NCI-H510A treated with DMSO at 0.1 percent for 48 hours (cell line): Measurements from ENCODE around the gene SGMS1.
A peak's percentile ranks its signal among the peaks of the same experiment; 100 is the strongest.
"Not testable (repeated sequence)": the region's sequence is repeated elsewhere in the genome, so short reads cannot be mapped to it uniquely, and the experiment has no call there.

Source experiments
- DNase-seq: peaks from one replicate; lab custom pipeline; 2025; lab: John Stamatoyannopoulos, UW

The SGMS1 gene

DNA sequence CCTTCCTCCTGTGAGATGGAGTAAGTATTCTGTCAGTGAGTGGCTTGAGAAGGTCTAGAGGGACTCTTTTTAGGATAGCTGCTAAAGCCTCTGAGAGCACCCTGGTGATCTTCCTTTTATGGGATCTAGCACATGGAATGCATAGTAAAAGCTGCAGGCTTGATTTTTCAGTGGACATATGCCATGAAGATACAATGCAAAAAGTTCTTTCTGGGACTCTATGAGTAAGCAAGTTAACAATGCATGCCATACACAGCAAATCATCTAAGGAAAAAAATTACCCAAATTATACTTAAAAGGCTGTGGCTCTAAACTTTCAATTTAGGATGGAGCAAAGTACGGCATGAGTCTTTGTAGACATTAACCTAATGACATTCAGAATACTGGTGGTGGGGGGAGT lies 154.5 kb downstream of the SGMS1 start:
- DNase-seq: no peak

DNA sequence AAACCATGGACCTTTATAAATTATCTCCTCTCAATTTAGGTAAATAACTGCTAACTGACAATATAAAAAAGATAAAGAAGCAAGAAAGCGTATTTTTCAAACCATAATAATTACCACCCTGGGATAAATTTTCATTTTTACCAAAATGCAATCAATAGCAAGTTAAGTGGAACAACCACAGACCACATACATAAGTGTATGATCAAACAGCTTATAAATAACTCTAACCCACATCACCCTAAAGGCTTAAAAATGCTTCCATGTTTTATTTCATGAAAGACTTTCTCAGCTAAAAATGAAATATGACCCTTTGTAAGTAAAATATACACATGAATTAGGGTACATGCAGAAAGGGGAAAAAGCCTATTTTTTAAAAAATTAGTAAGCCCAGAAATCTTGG lies 156.5 kb downstream of the SGMS1 start:
- no peak for DNase-seq

DNA sequence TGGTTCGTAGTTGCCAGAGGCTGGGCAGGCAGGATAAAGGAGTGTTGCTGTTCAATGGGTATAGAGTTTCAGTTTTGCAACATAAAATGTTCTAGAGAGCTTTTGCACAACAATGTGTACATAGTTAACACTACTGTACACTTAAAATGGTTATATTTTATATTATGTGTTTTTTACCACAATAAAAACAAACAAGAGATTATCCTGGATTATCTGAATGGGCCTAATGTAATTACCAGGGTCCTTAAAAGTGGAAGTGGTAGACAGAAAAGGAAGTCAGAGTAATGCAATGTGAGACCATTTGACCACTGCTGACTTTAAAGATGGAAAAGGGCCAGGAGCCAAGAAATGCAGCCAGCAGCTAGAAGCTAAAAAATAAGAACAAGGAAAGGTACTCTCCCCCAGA lies 159.7 kb downstream of the SGMS1 start:
- DNase-seq: peak; percentile 1

DNA sequence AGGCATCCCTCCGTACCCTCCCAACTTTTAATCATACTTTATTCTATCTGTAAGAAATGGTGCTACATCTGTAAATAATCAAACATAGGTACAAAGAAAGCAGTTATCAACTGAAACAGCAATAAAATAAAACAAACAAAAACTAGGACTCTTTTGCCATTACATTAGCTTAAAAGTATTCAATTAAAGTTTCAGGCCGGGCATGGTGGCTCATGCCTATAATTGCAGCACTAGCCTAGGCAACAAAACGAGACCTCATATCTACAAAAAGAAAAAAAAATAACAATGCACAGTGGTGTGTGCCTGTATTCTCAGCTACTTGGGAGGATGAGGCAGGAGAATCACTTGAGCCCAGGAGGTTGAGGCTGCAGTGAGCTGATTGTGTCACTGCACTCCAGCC lies 161.9 kb downstream of the SGMS1 start:
- no peak for DNase-seq

DNA sequence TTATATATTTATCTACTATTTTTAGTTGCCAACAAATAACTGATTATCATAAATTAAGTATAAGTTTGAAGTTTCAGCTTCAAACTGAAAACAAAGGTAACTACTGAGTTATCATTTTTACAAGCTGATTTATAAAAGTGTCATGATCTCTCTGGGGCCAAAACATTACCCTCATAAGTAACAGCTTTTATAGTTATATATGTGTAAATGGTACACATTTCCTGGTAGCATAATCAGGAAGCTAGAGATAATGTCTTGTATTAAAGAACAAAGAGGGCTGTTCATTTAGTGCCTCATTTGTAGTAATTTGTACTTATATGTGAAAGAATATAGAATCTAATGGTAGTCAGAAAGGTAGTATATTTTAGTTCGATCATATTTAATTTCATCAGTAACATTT lies 162.6 kb downstream of the SGMS1 start:
- no peak for DNase-seq

DNA sequence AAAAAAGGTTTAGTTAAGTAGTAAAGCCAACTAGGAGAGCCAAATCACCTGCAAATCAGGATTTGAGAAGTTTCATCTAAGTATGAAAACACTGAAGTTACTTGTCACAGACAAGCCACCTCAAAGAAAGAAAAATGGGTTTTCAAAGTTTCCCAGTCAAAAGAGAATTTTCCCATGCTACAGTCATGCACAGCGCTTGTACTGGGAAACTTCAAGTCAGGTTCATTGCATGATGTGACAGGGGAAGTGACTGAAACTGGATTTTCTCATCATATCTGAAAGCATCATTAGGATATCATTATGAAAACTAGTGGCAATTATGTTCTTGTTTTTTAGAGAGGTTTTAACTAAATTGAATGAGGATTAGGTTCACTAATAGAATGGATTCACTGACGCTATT lies 167.0 kb downstream of the SGMS1 start:
- no peak for DNase-seq

DNA sequence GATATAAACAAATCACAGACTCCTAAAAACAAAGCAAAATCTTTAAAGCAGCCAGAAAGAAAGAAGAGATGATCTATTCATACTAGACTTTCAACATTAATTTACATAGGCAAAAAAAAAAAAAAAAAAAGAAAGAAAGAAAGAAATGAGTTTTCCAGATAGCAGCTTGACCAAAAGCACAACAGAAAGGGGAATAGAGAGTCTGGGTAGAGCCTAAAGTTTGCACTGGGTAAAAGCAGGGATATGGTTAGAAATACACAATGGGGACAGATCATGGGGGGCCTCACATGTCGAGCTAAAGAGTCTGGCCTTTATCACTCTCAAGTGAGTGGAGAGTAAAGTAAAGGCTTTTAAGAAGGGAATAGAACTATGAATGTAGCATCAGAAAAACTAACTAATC lies 169.8 kb downstream of the SGMS1 start:
- no peak for DNase-seq

DNA sequence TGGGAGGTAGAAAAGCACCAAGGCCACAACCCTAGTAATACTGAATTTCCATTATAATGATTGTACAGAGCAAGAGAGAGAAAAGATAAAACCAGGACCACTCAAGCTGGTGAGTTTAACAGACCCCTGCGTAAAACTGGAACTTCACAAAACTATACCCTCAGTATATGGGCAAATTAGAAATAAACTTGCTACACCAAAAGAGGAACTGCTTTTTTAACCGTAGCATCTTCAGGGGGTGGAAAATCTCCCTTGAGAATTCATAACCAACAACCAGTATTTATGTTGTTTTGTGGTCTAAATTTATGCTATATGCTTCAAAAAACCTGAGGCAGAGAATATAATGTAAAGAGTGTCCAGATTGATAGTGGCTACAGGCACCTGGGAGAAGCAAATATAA lies 171.2 kb downstream of the SGMS1 start:
- DNase-seq: no peak

DNA sequence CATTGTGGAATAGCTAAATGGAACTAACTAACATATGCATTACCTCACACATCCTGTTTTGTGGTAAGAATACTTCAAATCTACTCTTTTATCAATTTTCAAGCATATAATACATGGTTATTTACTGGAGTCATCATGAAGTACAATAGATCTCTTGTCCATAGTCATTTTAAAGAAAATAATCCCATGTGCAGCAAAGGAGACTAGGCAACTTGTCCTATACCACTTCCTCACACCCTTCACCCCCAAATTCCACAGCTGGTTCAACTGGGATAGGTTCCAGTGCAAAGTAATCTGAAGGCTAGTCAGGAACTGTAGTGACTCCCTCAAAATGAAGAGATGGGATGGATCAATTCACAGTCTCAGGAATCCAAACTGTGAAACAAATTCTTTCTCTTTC lies 176.1 kb downstream of the SGMS1 start:
- no peak for DNase-seq

DNA sequence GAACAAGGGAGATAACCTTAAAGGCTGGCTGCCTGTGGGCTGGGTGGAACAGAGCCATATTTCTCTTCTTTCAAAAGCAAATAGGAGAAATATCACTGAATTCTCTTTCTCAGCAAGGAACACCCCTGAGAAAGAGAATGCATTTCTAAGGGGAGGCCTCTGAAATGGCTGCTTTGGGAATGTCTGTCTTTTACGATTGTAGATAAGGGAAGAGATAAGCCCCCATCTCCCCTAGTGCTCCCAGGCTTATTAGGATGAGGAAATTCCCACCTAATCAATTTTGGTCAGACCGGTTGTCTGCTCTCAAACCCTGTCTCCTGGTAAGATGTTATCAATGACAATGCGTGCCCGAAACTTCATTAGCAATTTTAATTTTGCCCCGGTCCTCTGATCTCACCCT lies 178.0 kb downstream of the SGMS1 start:
- DNase-seq: not testable (repeated sequence)

DNA sequence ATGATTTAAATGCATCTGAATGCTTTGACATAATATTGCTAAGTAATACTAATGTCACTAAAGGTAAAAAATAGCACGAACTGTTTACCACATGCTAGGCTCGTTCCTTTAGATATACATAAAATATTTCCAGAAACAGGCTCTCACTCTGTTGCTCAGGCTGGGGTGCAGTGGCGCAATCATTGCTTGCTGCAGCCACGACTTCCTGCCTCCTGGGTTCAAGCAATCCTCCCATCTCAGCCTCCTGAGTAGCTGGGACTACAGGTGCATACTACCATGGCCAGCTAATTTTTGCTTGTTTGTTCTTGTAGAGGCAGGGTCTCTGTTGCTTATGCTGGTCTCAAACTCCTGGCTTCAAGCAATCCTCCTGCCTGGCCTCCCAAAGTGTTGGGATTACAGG lies 183.3 kb downstream of the SGMS1 start:
- no peak for DNase-seq

DNA sequence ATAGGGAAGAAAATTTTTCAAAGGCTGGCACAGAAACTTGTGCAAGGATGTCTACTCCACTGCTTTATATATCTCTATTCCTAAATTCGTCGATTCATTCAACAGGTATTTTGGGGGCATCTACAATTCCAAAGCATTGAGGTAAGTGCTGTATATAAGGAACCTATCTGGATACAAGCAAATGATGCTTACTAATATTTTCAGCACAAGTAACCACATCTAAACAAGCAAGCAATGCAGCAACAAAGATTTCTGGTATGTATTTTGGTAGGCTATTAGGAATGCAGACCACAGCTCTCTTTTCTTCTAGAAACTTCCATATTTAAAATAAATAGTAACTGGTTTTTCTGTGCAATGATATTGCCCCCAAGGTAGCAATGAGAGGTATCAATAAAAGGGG lies 183.9 kb downstream of the SGMS1 start:
- no peak for DNase-seq

DNA sequence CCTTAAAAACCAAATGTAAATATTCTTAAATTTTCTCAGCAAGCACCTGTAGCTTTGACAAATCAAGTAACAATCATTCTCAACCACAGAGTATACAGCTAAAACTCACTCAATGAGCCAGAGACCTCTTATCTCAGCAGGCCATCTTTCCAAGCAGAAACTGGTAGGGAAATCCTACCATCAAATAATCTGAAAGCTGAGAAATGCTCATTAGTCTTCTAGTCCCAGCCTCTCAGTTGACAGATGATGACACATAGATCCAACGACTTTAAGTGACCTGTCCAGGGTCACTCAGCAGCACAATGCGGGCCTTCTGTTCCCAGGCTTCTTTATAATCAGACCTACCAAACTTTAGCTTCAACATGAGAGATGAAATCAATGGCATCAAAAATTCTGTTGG lies 184.6 kb downstream of the SGMS1 start:
- DNase-seq: no peak

DNA sequence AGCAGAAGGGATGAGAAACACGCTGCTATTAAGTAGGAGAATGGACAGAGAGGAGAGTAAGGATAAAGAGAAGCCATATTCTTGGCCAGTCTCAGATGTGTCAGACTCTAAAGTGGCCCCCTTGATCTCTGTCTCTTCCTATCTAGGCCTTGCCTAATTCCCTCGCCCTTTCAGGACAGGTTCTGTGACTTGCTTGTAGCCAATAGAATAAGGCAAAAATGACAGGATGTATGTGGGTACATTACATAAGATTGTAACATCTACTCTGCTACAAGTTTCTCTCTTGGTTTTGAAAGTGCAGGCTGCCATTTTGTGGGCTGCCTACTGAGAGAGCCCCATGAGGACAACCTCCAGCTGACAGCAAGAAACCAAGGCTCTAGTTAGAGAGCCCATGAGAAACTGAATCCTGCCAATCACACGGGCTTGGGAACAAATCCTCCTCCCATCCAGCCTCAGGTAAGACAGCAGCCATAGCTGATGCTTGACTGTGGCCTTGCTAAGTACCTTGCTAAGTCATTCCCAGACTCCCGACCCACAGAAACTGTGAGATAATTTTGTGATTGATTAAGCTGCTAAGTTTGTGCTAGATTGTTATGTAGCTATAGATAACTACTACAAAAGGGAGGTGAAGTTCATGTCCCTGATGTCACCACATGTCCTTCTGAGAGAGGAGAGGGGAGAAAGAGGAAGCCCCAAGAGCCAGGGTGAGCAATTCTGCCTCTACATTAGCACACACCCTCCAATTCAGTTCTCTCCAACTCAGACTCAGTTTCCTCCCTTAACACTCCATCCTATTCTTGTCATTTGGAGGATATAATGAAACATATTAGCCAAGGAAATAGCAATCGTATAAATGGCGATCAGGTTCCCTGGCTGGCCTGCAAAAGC lies 185.5 kb downstream of the SGMS1 start:
- DNase-seq: no peak

DNA sequence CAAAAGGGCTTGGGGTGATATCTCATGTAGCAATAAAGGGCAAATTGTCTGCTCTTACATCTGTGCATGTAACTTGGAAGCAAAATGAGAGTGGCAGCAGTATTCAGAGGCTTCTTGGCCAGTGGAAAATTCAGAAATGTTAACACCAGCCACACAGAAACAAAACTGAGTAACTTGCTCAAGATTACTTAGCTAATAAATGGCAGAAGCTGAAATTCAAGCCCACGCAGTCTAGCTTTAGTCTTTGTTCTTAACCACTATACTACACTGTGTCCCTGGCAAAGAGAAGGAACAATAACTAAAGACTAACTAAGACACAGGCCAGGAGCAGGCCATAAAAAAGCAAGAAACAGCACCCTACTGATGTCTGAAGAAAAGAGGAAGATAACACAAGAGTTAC lies 186.5 kb downstream of the SGMS1 start:
- DNase-seq: no peak

DNA sequence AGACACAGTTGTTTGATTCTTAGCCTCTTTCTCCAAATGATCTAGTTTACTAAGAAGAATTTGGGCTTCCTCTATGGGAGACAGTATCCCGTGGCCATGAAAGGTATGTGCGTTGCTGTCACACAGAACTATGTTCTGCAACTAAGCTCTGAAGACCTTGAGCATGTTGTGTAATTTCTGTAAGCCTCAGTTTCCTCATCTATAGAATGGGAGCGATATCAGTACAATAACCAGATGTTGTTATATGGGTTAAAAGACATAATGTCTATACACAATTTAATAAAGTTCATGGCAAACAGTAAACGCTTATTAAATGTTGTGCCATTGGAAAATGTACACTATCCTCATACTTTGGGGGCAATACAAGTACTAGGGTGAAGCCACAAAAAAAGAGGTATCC lies 187.0 kb downstream of the SGMS1 start:
- DNase-seq: no peak

DNA sequence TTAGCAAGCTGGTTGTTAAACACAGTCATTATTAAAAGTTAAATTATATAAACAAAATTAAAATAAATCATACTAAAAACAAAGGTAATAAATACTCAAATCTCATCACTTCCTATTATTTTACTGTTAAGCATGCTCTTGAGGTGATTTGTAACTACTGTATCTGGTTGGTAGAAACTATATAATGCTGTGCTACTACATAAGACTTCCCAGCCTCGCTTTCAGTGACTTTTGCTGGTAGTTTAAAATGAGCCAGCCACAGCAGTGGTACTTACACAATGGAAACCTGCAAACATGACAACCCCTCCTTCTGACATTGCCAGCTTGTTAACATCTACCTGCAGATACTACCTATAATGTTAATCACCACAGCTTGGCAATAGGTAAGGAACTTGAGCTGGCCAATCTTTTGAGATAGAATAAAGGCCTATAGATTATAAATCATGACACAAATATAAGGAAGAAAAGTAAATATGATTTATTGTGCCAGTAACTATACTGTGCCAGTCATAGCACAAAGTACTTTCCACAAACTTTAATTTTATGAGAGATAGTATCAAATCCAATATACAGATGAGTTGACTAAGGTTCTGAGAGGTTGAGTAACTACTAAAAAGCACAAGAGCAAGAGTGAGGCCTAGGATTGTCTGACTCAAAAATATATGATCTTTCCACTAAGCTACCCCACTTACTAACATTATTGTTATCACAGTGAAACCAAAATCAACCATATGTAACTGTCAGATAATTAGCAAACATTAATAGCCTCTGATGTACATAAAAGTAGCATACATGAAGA lies 191.3 kb downstream of the SGMS1 start:
- DNase-seq: no peak

DNA sequence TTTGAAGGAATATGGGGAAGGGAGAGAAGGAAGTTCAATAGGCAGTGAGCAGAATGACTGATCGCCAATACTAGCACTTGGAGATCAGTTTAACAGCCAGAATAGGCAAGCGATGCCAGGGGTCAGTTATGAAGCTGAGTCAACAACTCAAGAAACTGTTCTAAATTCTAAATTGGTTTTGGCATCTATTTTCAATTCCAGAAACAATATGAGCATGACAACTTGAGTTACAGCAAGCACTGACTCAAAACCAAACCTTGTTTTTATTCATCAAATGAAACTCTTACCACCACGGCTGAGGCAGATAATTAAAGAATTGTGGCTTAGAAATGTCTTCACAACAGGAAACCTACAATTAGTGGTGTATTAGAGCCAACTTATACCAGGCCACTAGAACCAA lies 192.0 kb downstream of the SGMS1 start:
- no peak for DNase-seq

DNA sequence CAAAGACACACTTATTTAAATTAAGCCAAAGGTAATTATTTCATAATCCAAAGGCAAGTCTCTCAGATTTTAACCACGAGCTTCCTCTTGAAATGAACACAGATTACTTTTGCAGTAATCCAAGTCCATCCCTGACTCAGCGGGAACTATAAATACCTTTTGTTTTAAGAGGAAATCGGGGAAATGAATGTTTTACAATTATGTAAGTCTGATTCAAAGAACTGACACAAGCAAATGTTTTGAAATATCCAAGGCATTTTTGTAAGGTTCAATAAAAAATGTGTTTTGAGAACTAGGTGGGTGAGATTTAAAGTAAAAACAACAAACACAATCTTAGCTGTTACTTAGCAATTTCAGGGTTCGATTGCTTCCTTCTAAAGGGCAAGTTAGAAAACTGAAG lies 192.6 kb downstream of the SGMS1 start:
- DNase-seq: no peak

DNA sequence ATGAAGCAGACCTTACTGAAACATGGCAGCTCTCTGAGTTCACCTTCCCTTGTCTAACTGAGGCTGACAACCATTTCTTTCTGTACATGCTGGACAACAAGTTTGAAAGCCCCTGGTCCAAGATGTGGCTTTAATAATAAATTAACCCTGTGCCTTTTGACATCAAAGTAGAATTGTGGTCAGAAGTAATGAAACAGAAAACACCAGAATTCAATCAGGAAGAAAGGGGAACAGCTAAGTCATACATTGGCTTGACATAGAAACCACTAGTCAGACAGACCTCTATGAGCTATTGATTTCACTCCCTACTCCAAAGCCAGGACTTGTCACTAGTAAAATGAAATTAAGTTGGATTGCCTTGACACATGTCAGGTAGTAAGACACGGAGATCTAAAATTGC lies 197.3 kb downstream of the SGMS1 start:
- DNase-seq: no peak

DNA sequence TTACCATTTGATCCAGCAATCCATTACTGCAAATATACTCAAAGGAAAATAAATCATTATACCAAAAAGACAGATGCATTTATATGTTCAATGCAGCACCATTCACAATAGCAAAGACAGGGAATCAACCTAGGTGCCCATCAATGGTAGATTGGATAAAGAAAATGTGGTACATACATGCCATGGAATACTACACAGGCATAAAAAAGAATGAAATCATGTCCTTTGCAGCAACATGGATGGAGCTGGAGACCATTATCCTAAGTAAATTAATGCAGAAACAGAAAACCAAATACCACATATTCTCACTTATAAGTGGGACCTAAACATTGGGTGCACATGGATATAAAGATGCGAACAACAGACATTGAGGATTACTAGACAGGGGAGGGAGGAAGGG lies 198.5 kb downstream of the SGMS1 start:
- not testable (repeated sequence) for DNase-seq

DNA sequence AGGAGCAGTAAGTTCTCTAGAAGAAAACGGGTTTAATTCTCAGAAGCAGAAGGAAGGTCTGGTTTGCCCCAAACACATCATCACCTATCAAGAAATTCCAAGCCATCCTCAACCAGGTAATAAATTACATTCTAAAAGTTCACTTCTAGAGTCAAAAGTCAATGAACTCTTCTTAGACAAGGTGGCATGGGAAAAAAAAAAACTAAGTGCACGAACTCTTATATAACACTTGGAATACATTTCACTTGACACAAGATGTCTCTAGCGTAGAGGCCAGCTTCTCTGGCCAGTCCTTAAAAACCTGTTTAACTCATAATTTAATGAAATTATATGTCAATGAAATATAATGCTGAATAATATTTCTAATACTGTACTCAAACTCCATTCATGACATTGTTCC lies 200.3 kb downstream of the SGMS1 start:
- DNase-seq: no peak

DNA sequence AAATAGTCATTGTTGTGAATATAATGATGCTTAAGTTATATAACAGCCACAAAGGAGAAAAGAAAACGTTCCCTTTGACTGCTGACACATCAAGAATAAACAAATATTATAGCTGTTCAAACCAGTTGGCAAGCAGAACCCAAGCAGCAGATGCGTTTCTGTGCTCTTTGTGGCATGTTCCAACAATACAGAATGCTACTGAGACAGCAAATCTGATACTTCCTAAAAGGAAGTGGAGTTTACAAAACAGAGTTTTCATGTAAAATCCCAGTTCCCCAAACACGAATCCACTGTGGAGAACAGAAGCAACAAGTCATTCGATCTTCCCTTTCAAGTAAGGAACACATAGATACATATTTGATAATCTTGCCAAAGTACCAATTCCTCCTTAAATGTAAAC lies 201.5 kb downstream of the SGMS1 start:
- no peak for DNase-seq
